Stimulated activated CD8-positive, alpha-beta memory T cell treated with anti-CD3 and anti-CD28 coated beads, Interleukin-12 subunit alpha, Interleukin-12 subunit beta, amount 100 ng/mL, for 24 hours (primary cell): ENCODE data around the gene KIF2C.
"Not testable (repeated sequence)": the region's sequence is repeated elsewhere in the genome, so short reads cannot be mapped to it uniquely, and the experiment has no call there.

ENCODE experiments used
- DNase-seq: peaks from one replicate; pipeline ENCODE4 v3.0.0-alpha.2; 2020; ENCODE audit errors: extremely low read depth

Gene KIF2C

DNA sequence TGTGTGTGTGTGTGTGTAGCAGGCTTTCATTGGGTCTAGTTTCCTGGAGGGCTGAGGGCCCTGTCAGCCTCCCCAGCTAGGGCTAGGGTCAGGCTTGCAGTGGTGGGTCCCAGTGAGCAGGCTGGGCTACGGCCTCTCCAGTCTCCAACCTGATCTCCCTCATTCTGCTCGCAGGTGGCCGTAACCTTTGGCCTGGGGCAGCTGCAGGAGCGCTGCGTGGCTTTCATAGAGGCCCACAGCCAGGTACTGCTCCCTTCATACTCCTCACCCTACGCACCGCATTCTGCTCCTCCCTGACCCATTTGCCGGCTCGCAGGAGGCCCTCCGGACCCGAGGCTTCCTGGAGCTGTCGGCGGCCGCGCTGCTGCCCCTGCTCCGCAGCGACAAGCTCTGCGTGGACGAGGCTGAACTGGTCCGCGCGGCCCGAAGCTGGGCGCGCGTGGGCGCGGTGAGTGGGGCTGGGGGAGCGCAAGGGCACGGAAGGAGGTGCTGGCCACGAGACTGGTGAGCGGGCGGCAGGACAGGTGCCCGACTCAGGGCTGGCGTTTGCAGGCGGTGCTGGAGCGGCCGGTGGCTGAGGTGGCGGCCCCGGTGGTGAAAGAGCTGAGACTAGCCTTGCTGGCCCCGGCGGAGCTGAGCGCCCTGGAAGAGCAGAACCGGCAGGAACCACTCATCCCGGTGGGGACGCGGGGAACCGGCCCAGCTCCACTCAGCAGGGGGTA lies 73.3 kb downstream of the KIF2C start:
- no peak for DNase-seq

DNA sequence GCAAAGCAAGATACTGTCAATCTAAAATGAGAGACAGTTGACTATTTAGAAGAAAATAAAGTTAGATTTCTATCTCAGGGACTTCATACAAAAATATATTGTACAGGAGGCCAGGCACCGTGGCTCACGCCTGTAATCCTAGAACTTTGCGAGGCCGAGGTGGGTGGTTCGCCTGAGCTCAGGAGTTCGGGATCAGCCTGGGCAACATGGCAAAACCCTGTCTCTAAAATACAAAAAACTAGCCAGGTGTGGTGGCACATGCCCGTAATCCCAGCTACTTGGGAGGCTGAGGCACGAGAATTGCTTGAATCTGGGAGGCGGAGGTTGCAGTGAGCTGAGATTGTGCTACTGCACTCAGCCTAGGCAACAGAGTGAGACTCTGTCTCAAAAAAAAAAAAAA lies 76.3 kb downstream of the KIF2C start:
- DNase-seq: not testable (repeated sequence)

DNA sequence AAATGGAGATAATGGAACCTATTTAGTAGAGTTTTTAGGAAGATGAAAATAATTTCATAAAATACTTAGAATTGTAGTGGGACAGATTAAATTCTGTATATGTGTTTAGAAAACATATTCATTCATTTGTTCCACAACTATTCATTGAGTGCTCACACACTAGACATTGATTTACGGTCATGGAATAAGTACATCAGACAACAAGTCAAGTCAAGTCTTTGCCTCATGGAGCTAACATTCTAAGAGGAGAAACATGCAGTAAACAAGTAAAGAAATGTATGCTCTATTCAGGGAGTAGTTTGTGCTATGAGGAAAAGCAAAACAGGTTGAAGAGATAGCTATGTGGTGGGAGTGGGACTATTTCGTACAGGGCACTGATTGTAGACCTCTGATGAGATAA lies 77.7 kb downstream of the KIF2C start:
- DNase-seq: no peak
